PC-9 (cell line): ENCODE results near the gene RUNDC3A. TPM values are rescaled to one million over a fixed set of nuclear protein-coding genes. Genes with fewer than 3 reads are reported as not detected.

Experiments
- BruUV-seq: library from RNA; stranded (reverse); fragments of 400-500 nt; replicated peaks from 2 replicates; lab custom pipeline; 2021; lab: Mats Ljungman, UMichigan
- CTCF ChIA-PET: fragments of 300-600 bp; sonication (Branson Sonifier 250); formaldehyde crosslinking; loops from one replicate; lab custom pipeline; 2022; ENCODE audit warnings: antibody characterized with exemption; lab: Charles Lee
- POLR2A ChIA-PET: fragments of 300-600 bp; sonication (Branson Sonifier 250); formaldehyde crosslinking; loops from one replicate; lab custom pipeline; 2022; ENCODE audit warnings: antibody characterized with exemption; ENCODE audit not compliant: unreplicated experiment; lab: Charles Lee
- DNase-seq, 2 experiments: peaks; one replicate each; pipeline versions ENCODE4 v3.0.0 to v3.0.0-alpha.2; 2015 to 2022; ENCODE audit warnings: mixed read lengths in 1 of 2
- H2AFZ ChIP-seq: fragments of 200-600 bp; sonication (generic); 2 replicates; pipeline ENCODE4 v1.8.1; 2017; ENCODE audit warnings: antibody characterized with exemption
- H3F3A ChIP-seq: fragments of 200-600 bp; sonication (generic); 2 replicates; pipeline ENCODE4 v1.8.1; 2017; ENCODE audit warnings: antibody characterized with exemption, mild to moderate bottlenecking, low read depth; ENCODE audit not compliant: insufficient read depth
- H3K27ac ChIP-seq: fragments of 200-600 bp; sonication (generic); 2 replicates; pipeline ENCODE4 v1.6.1; 2016; ENCODE audit warnings: mixed run types
- H3K27me3 ChIP-seq: fragments of 200-600 bp; sonication (generic); 2 replicates; pipeline ENCODE4 v1.6.1; 2016; ENCODE audit warnings: low read depth, mixed run types; ENCODE audit not compliant: insufficient read depth
- H3K36me3 ChIP-seq: fragments of 200-600 bp; sonication (generic); 2 replicates; pipeline ENCODE4 v1.6.1; 2016; ENCODE audit warnings: low read depth, mixed run types
- H3K4me1 ChIP-seq: fragments of 200-600 bp; sonication (generic); replicated peaks from 2 replicates; pipeline ENCODE4 v1.6.1; 2016; ENCODE audit warnings: mixed run types; ENCODE audit not compliant: insufficient read depth
- H3K4me2 ChIP-seq: fragments of 200-600 bp; sonication (generic); 2 replicates; pipeline ENCODE4 v1.6.1; 2017; ENCODE audit warnings: mixed run types
- H3K4me3 ChIP-seq: fragments of 200-600 bp; sonication (generic); 2 replicates; pipeline ENCODE4 v1.6.1; 2016; ENCODE audit warnings: mixed run types
- H3K79me2 ChIP-seq: fragments of 200-600 bp; sonication (generic); 2 replicates; pipeline ENCODE4 v1.6.1; 2017; ENCODE audit warnings: low read depth, mixed run types
- H3K9me2 ChIP-seq: fragments of 200-600 bp; sonication (generic); 2 replicates; pipeline ENCODE4 v1.8.1; 2017; ENCODE audit warnings: mild to moderate bottlenecking; ENCODE audit not compliant: insufficient read depth
- H3K9me3 ChIP-seq: fragments of 200-600 bp; sonication (generic); 2 replicates; pipeline ENCODE4 v1.8.1; 2016; ENCODE audit warnings: low read depth; ENCODE audit not compliant: insufficient read depth
- H4K20me1 ChIP-seq: fragments of 200-600 bp; sonication (generic); 2 replicates; pipeline ENCODE4 v1.8.1; 2017; ENCODE audit not compliant: insufficient read depth
- EZH2 ChIP-seq: fragments of 200-600 bp; sonication (generic); IDR thresholded peaks from 2 replicates; pipeline ENCODE4 v1.8.0; 2017; ENCODE audit warnings: antibody characterized with exemption, low read depth
- intact Hi-C: fragments of 100-400 bp; cut with micrococcal nuclease; formaldehyde crosslinking; loops from one replicate; pipeline ENCODE4 v1.10.0; 2022; ENCODE audit not compliant: unreplicated experiment
- total RNA-seq: library from RNA; stranded (reverse); gene quantifications from 2 replicates; pipeline ENCODE4 v1.2.3, GENCODE V29; 2021
- TF ChIP-seq, protein P1 (sequence below): fragments of 200-600 bp; sonication (generic); conservative IDR thresholded peaks from 2 replicates; pipeline ENCODE4 v1.6.1; 2017; ENCODE audit warnings: mixed run types, antibody characterized with exemption, mild to moderate bottlenecking, moderate library complexity

RUNDC3A gene
- total RNA-seq, 1 experiment from 2014 or later: not detected

GRCh38 chr17:44317545-44317944 is 9.1 kb downstream of the RUNDC3A start:
- CTCF ChIA-PET: interaction anchor here (0.6 kb wide), 1 partner anchor 7 kb away, joined by 3 read pairs; no protein-coding TSS in a partner anchor
- no TSS peak for BruUV-seq
- POLR2A ChIA-PET: no interaction called here
- H3K4me3 ChIP-seq: no peak overlapping the region
- H2AFZ ChIP-seq: no peak overlapping the region
- no peak for DNase-seq
- H3K36me3 ChIP-seq: no peaks in the 10 kb centered on the region
- no peaks in the 10 kb centered on the region for H4K20me1 ChIP-seq
- H3K27ac ChIP-seq: no peak overlapping the region
- no peaks in the 10 kb centered on the region for H3K9me2 ChIP-seq
- H3K4me2 ChIP-seq: no peak overlapping the region
- TF ChIP-seq, protein P1, sequence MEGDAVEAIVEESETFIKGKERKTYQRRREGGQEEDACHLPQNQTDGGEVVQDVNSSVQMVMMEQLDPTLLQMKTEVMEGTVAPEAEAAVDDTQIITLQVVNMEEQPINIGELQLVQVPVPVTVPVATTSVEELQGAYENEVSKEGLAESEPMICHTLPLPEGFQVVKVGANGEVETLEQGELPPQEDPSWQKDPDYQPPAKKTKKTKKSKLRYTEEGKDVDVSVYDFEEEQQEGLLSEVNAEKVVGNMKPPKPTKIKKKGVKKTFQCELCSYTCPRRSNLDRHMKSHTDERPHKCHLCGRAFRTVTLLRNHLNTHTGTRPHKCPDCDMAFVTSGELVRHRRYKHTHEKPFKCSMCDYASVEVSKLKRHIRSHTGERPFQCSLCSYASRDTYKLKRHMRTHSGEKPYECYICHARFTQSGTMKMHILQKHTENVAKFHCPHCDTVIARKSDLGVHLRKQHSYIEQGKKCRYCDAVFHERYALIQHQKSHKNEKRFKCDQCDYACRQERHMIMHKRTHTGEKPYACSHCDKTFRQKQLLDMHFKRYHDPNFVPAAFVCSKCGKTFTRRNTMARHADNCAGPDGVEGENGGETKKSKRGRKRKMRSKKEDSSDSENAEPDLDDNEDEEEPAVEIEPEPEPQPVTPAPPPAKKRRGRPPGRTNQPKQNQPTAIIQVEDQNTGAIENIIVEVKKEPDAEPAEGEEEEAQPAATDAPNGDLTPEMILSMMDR: no peak
- no peak for TF ChIP-seq EZH2
- intact Hi-C loops: no loop called here
- H3F3A ChIP-seq: peaks cover 17% of the 10 kb centered on the region; the same call in 1 of the 2 replicates
- H3K4me1 ChIP-seq: no peaks in the 10 kb centered on the region
- no peaks in the 10 kb centered on the region for H3K9me3 ChIP-seq
- peaks cover 4% of the 10 kb centered on the region; the same call in 1 of the 2 replicates for H3K79me2 ChIP-seq
- H3K27me3 ChIP-seq: no peaks in the 10 kb centered on the region

DNA sequence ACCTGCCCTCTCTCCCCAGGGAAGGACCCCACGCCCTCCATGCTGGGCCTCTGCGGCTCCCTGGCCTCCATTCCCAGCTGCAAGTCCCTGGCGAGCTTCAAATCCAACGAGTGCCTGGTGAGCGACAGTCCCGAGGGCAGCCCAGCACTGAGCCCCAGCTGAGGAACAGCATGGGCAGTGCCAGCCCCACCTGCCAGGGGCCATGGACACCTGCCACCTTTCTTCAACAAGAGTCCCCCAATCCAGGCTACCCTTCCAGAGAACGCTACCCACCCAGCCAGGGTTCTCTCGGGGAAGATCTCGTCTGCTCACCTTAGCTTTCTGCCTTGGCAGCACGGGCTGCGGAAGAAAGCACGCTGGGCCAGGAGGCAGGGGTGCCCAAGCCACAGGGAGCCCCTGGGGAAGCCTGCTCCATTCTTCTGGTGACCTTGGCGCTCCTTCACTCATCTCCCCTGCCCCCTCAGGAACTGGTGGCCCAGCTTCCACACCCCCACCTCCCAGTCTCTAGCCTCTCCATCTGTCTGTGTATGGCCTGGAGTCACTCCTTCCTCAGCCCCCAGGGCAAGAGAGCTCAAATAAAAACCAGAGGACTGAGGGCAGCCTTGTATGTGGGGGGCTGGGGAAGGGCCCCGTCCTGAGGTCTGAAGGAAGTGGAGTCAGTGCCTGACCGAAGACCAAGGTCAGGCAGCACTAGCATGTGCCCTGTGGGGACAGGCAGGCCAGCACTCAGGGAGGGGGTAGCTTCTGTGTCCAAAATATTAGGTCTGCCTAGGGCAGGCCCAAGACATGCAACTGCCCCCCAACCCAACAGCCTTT is 9.9 kb downstream of the RUNDC3A start:
- no peak overlapping the region for H2AFZ ChIP-seq
- H3K9me3 ChIP-seq: no peaks in the 10 kb centered on the region
- H3F3A ChIP-seq: peaks cover 17% of the 10 kb centered on the region; the same call in 1 of the 2 replicates
- no peaks in the 10 kb centered on the region for H3K9me2 ChIP-seq
- H3K27me3 ChIP-seq: no peaks in the 10 kb centered on the region
- H3K27ac ChIP-seq: no peak overlapping the region
- no peaks in the 10 kb centered on the region for H3K4me1 ChIP-seq
- H3K4me2 ChIP-seq: no peak overlapping the region
- no peaks in the 10 kb centered on the region for H4K20me1 ChIP-seq
- ChIA-PET CTCF (interaction anchor here (0.6 kb wide), 1 partner anchor 8 kb away, joined by 3 read pairs; no protein-coding TSS in a partner anchor), POLR2A (no interaction called here)
- intact Hi-C loops: no loop called here
- peaks cover 10% of the 10 kb centered on the region; the same call in 1 of the 2 replicates for H3K79me2 ChIP-seq
- DNase-seq: no peak
- TF ChIP-seq EZH2: no peak
- TF ChIP-seq, protein P1: no peak
- no TSS peak for BruUV-seq
- H3K4me3 ChIP-seq: no peak overlapping the region
- no peaks in the 10 kb centered on the region for H3K36me3 ChIP-seq

- Histone ChIP-seq H2AFZ (no peak overlapping the region), H3K27ac (no peak overlapping the region), H3F3A (peaks cover 20% of the 10 kb centered on the region; the same call in 1 of the 2 replicates), H3K4me1 (no peaks in the 10 kb centered on the region), H3K4me2 (no peak overlapping the region), H3K79me2 (peaks cover 23% of the 10 kb centered on the region), H4K20me1 (no peaks in the 10 kb centered on the region), H3K4me3 (no peak overlapping the region), H3K36me3 (no peaks in the 10 kb centered on the region), H3K9me3 (no peaks in the 10 kb centered on the region), H3K9me2 (no peaks in the 10 kb centered on the region), H3K27me3 (no peaks in the 10 kb centered on the region)
- POLR2A ChIA-PET: no interaction called here
- DNase-seq: no peak
- TF ChIP-seq, protein P1: no peak
- TF ChIP-seq EZH2: no peak
- BruUV-seq: no TSS peak
- intact Hi-C loops: no loop called here
- CTCF ChIA-PET: no interaction called here
These were observed 11.7 kb downstream of the RUNDC3A start for GRCh38 chr17:44320066-44320465.
